ENCODE measurements around the gene LGI2. TPM values are rescaled to one million over a fixed set of nuclear protein-coding genes. Genes with fewer than 3 reads are reported as not detected.

LGI2 gene
- total RNA-seq, 1 experiment from 2014 or later = not detected

DNA sequence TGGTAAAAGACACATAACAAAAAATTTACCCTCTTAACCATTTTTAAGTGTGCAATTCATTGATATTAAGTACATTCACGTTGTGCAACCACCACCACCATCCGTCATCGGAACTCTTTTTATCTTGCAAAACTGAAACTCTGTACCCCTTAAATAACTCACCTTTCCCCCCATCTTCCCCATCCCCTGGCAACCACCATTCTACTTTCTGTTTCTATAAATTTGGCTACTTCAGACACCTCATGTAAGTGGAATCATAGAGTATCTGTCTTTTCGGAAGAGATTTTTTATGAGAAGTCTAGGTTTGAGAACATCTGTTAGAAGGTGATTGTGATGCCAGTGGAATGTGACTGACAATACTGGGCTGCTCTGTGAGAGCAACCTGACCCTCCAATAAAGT lies 78.1 kb downstream of the LGI2 start:
- no TSS peak for BruUV-seq (replicated peaks)
- TF ChIP-seq, protein P1, sequence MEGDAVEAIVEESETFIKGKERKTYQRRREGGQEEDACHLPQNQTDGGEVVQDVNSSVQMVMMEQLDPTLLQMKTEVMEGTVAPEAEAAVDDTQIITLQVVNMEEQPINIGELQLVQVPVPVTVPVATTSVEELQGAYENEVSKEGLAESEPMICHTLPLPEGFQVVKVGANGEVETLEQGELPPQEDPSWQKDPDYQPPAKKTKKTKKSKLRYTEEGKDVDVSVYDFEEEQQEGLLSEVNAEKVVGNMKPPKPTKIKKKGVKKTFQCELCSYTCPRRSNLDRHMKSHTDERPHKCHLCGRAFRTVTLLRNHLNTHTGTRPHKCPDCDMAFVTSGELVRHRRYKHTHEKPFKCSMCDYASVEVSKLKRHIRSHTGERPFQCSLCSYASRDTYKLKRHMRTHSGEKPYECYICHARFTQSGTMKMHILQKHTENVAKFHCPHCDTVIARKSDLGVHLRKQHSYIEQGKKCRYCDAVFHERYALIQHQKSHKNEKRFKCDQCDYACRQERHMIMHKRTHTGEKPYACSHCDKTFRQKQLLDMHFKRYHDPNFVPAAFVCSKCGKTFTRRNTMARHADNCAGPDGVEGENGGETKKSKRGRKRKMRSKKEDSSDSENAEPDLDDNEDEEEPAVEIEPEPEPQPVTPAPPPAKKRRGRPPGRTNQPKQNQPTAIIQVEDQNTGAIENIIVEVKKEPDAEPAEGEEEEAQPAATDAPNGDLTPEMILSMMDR (IDR thresholded peaks at IDR 0.05; ENCODE audit: unreplicated experiment) = no peak
- H3K4me3 Mint-ChIP-seq (ENCODE audit: unreplicated experiment) = no peak overlapping the region
- no peak for DNase-seq (ENCODE audit: unreplicated experiment)
- ChIA-PET POLR2A (interaction anchor here (0.7 kb wide), 1 partner anchor 93 kb away, joined by 3 read pairs; no protein-coding TSS in a partner anchor), CTCF (no interaction called here)
- H3K36me3 Mint-ChIP-seq (ENCODE audit: insufficient read depth, unreplicated experiment) = no peaks in the 10 kb centered on the region
- no peaks in the 10 kb centered on the region for H3K4me1 Mint-ChIP-seq (ENCODE audit: insufficient read depth, unreplicated experiment)
- peaks cover 17% of the 10 kb centered on the region for H3K27me3 Mint-ChIP-seq (ENCODE audit: insufficient read depth, unreplicated experiment)
- H3K27ac Mint-ChIP-seq (ENCODE audit: low read depth, unreplicated experiment) = no peak overlapping the region
- intact Hi-C loops (cut with micrococcal nuclease) = no loop called here
- H3K9me3 Mint-ChIP-seq (ENCODE audit: unreplicated experiment) = no peaks in the 10 kb centered on the region

DNA sequence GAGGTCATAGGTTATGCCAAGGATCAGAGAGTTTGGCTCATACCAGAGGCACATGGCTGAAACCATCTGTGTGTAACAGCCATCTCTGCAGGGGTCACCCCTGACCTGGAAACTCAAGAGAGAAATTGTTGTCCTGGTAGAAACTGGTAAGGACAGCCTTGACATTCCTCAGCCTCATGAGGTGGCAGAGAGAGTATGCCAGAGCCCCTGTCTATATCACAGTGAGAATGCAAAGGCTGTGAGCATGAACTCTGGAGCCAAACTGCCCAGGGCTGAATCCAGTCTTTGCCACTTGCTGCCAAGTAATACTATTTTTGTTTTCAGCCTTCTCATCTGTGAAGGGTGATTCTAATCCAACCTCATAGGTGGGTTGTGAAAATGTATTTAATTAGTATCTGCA lies 80.8 kb downstream of the LGI2 start:
- BruUV-seq (replicated peaks) = no TSS peak
- TF ChIP-seq, protein P1 (IDR thresholded peaks at IDR 0.05; ENCODE audit: unreplicated experiment) = no peak
- CTCF ChIA-PET = no interaction called here
- H3K9me3 Mint-ChIP-seq (ENCODE audit: unreplicated experiment) = no peaks in the 10 kb centered on the region
- H3K27ac Mint-ChIP-seq (ENCODE audit: low read depth, unreplicated experiment) = no peak overlapping the region
- H3K4me1 Mint-ChIP-seq (ENCODE audit: insufficient read depth, unreplicated experiment) = no peaks in the 10 kb centered on the region
- POLR2A ChIA-PET = no interaction called here
- intact Hi-C loops (cut with micrococcal nuclease) = no loop called here
- H3K27me3 Mint-ChIP-seq (ENCODE audit: insufficient read depth, unreplicated experiment) = peaks cover 27% of the 10 kb centered on the region
- H3K36me3 Mint-ChIP-seq (ENCODE audit: insufficient read depth, unreplicated experiment) = no peaks in the 10 kb centered on the region
- DNase-seq (ENCODE audit: unreplicated experiment) = no peak
- H3K4me3 Mint-ChIP-seq (ENCODE audit: unreplicated experiment) = no peak overlapping the region

Other genes starting within 250 kb of the LGI2 start
- gene SOD3, start 235.4 kb downstream of the LGI2 start, total RNA-seq (2022) = not detected in 2 replicates
- 12.7 and 15.4 TPM in 2 replicates for gene CCDC149, start 117.9 kb downstream of the LGI2 start, total RNA-seq (2022)
- 9.4 and 9.7 TPM in 2 replicates for gene SEPSECS, start 129.5 kb upstream of the LGI2 start, total RNA-seq (2022)
- gene PI4K2B, start 203.1 kb upstream of the LGI2 start, total RNA-seq (2022) = 13.6 and 22.8 TPM in 2 replicates